ENCODE data around the gene CDCA3.

- TF ChIP-seq, protein P1, sequence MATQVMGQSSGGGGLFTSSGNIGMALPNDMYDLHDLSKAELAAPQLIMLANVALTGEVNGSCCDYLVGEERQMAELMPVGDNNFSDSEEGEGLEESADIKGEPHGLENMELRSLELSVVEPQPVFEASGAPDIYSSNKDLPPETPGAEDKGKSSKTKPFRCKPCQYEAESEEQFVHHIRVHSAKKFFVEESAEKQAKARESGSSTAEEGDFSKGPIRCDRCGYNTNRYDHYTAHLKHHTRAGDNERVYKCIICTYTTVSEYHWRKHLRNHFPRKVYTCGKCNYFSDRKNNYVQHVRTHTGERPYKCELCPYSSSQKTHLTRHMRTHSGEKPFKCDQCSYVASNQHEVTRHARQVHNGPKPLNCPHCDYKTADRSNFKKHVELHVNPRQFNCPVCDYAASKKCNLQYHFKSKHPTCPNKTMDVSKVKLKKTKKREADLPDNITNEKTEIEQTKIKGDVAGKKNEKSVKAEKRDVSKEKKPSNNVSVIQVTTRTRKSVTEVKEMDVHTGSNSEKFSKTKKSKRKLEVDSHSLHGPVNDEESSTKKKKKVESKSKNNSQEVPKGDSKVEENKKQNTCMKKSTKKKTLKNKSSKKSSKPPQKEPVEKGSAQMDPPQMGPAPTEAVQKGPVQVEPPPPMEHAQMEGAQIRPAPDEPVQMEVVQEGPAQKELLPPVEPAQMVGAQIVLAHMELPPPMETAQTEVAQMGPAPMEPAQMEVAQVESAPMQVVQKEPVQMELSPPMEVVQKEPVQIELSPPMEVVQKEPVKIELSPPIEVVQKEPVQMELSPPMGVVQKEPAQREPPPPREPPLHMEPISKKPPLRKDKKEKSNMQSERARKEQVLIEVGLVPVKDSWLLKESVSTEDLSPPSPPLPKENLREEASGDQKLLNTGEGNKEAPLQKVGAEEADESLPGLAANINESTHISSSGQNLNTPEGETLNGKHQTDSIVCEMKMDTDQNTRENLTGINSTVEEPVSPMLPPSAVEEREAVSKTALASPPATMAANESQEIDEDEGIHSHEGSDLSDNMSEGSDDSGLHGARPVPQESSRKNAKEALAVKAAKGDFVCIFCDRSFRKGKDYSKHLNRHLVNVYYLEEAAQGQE (IDR thresholded peaks at IDR 0.05; ENCODE audit: insufficient replicate concordance, low read depth), result no peak
- TF ChIP-seq CTCF (IDR thresholded peaks at IDR 0.05; ENCODE audit: insufficient read depth, low read length) (no peak), POLR2AphosphoS5 (IDR thresholded peaks at IDR 0.05; ENCODE audit: low read depth) (peak; percentile 91), SPI1 (IDR thresholded peaks at IDR 0.05; ENCODE audit: borderline replicate concordance, low read depth) (no peak), GABPA (IDR thresholded peaks at IDR 0.05; ENCODE audit: low read depth) (no peak)
Measured at GRCh38 chr12:6851153-6851920, at the start of gene CDCA3.

All from HL-60 (cell line).